ENCODE results near the gene WWC1. TPM values are rescaled to one million over a fixed set of nuclear protein-coding genes. Genes with fewer than 3 reads are reported as not detected.

Gene WWC1
- total RNA-seq, 1 donor from 2014 or later: 0.51 TPM

GRCh38 chr5:168513861-168514428, 222.5 kb downstream of the WWC1 start:
- intact Hi-C loops (cut with DNase I): no loop called here

More at GRCh38 chr5:168513861-168514428, 222.5 kb downstream of the WWC1 start:
- DNase-seq (ENCODE audit: low spot score): no peak

Other genes with a start within 250 kb of the WWC1 start
- 47.4 TPM for gene RARS1, start 194.8 kb downstream of the WWC1 start, total RNA-seq
- gene FBLL1, start 237.7 kb downstream of the WWC1 start, total RNA-seq: 1.5 TPM

Measured in cardiac septum (tissue), 1 donor.